ENCODE results near the gene TAF3.

- TF ChIP-seq CTCF (IDR thresholded peaks at IDR 0.05), result no peak
- no peak for TF ChIP-seq POLR2A (IDR thresholded peaks at IDR 0.05)
Observed at GRCh38 chr10:7941576-7941975, 123.3 kb downstream of the TAF3 start.

Data from uterus (tissue), 2 donors.